HepG2 (cell line): ENCODE data around the gene RANBP6. TPM values are rescaled to one million over a fixed set of nuclear protein-coding genes. Genes with fewer than 3 reads are reported as not detected.

Source experiments
- BCL3 ChIP-seq: sonication (generic); formaldehyde crosslinking; IDR thresholded peaks from 2 replicates; pipeline ENCODE4 v1.5.1; 2020; ENCODE audit warnings: mild to moderate bottlenecking, missing genetic modification reagents, moderate library complexity
- CHD4 ChIP-seq: fragments of 200-600 bp; sonication (generic); IDR thresholded peaks from 2 replicates; pipeline ENCODE4 v1.7.0; 2017; ENCODE audit warnings: mild to moderate bottlenecking, low read length, borderline replicate concordance
- MLXIP ChIP-seq: sonication (generic); formaldehyde crosslinking; IDR thresholded peaks from 2 replicates; pipeline ENCODE4 v1.9.0; 2021; ENCODE audit warnings: missing genetic modification reagents, borderline replicate concordance
- RAD51 ChIP-seq: fragments of 450-650 bp; IDR thresholded peaks from 2 replicates; pipeline ENCODE4 v1.6.1; 2016; ENCODE audit warnings: borderline replicate concordance
- TRAFD1 ChIP-seq: sonication (generic); formaldehyde crosslinking; IDR thresholded peaks from 2 replicates; pipeline ENCODE4 v1.5.1; 2020; ENCODE audit warnings: missing genetic modification reagents, mild to moderate bottlenecking, borderline replicate concordance
- ZNF629 ChIP-seq: sonication (generic); formaldehyde crosslinking; conservative IDR thresholded peaks from 2 replicates; pipeline ENCODE4 v1.5.0; 2020; ENCODE audit warnings: missing genetic modification reagents
- polyA plus RNA-seq, 8 experiments: library from polyadenylated mRNA; depleted of rRNA in 3 of 8; stranded (reverse) in 7 of 8; unstranded in 1 of 8; fragments of >200 nt; fragmentation: Illumina TruSeq in 4 of 8; extraction: Trizol in 4 of 8; gene quantifications; 2 replicates each; pipeline versions ENCODE4 v1.2.1 to v1.2.3, GENCODE V29; 2011 to 2016; ENCODE audit warnings: low read depth in 4 of 8, missing spikeins in 1 of 8, mixed read lengths in 1 of 8; ENCODE audit not compliant: insufficient read depth in 1 of 8
- total RNA-seq, 5 experiments: library from RNA; depleted of rRNA; stranded (reverse); fragments of >200 nt; fragmentation: Illumina TruSeq; extraction: Trizol; gene quantifications; 2 replicates each; pipeline ENCODE4 v1.2.3, GENCODE V29; 2016; ENCODE audit warnings: low read depth in 1 of 5
- TF ChIP-seq, protein P1 (sequence below): fragments of 450-650 bp; IDR thresholded peaks from 2 replicates; pipeline ENCODE4 v1.6.1; 2017
- TF ChIP-seq, protein P2 (sequence below): sonication (generic); formaldehyde crosslinking; IDR thresholded peaks from 2 replicates; pipeline ENCODE4 v1.9.0; 2021; ENCODE audit warnings: mild to moderate bottlenecking, missing genetic modification reagents

Gene RANBP6
- total and polyA plus RNA-seq, 2 of the 13 experiments (the other 11 are each of a cell fraction or from before 2014, with no cell fraction given) = 7.5 to 26.0 TPM

- TF ChIP-seq MLXIP (CRISPR knock-in tag) (no peak), RAD51 (no peak), CHD4 (no peak), BCL3 (CRISPR knock-in tag) (no peak), ZNF629 (CRISPR knock-in tag) (no peak), TRAFD1 (CRISPR knock-in tag) (no peak)
- TF ChIP-seq, protein P1, sequence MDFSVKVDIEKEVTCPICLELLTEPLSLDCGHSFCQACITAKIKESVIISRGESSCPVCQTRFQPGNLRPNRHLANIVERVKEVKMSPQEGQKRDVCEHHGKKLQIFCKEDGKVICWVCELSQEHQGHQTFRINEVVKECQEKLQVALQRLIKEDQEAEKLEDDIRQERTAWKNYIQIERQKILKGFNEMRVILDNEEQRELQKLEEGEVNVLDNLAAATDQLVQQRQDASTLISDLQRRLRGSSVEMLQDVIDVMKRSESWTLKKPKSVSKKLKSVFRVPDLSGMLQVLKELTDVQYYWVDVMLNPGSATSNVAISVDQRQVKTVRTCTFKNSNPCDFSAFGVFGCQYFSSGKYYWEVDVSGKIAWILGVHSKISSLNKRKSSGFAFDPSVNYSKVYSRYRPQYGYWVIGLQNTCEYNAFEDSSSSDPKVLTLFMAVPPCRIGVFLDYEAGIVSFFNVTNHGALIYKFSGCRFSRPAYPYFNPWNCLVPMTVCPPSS = no peak
- TF ChIP-seq, protein P2, sequence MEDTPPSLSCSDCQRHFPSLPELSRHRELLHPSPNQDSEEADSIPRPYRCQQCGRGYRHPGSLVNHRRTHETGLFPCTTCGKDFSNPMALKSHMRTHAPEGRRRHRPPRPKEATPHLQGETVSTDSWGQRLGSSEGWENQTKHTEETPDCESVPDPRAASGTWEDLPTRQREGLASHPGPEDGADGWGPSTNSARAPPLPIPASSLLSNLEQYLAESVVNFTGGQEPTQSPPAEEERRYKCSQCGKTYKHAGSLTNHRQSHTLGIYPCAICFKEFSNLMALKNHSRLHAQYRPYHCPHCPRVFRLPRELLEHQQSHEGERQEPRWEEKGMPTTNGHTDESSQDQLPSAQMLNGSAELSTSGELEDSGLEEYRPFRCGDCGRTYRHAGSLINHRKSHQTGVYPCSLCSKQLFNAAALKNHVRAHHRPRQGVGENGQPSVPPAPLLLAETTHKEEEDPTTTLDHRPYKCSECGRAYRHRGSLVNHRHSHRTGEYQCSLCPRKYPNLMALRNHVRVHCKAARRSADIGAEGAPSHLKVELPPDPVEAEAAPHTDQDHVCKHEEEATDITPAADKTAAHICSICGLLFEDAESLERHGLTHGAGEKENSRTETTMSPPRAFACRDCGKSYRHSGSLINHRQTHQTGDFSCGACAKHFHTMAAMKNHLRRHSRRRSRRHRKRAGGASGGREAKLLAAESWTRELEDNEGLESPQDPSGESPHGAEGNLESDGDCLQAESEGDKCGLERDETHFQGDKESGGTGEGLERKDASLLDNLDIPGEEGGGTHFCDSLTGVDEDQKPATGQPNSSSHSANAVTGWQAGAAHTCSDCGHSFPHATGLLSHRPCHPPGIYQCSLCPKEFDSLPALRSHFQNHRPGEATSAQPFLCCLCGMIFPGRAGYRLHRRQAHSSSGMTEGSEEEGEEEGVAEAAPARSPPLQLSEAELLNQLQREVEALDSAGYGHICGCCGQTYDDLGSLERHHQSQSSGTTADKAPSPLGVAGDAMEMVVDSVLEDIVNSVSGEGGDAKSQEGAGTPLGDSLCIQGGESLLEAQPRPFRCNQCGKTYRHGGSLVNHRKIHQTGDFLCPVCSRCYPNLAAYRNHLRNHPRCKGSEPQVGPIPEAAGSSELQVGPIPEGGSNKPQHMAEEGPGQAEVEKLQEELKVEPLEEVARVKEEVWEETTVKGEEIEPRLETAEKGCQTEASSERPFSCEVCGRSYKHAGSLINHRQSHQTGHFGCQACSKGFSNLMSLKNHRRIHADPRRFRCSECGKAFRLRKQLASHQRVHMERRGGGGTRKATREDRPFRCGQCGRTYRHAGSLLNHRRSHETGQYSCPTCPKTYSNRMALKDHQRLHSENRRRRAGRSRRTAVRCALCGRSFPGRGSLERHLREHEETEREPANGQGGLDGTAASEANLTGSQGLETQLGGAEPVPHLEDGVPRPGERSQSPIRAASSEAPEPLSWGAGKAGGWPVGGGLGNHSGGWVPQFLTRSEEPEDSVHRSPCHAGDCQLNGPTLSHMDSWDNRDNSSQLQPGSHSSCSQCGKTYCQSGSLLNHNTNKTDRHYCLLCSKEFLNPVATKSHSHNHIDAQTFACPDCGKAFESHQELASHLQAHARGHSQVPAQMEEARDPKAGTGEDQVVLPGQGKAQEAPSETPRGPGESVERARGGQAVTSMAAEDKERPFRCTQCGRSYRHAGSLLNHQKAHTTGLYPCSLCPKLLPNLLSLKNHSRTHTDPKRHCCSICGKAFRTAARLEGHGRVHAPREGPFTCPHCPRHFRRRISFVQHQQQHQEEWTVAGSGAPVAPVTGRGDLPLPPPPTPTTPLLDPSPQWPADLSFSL (CRISPR knock-in tag) = no peak
These were observed at the start of gene RANBP6 (continued) for GRCh38 chr9:6015278-6016157.
